ENCODE measurements around the gene ZNF155.

The ZNF155 gene

GRCh38 chr19:44003461-44004009 lies 19.5 kb downstream of the ZNF155 start:
- in situ Hi-C loops (cut with MboI; ENCODE audit: low sequenced_read_pairs) = no loop called here

GRCh38 chr19:44005973-44006372 lies 22.0 kb downstream of the ZNF155 start:
- in situ Hi-C loops (cut with MboI; ENCODE audit: low sequenced_read_pairs) = no loop called here

GRCh38 chr19:44007473-44007872 lies 23.5 kb downstream of the ZNF155 start:
- in situ Hi-C loops (cut with MboI; ENCODE audit: low sequenced_read_pairs) = no loop called here

- in situ Hi-C loops (cut with MboI; ENCODE audit: low sequenced_read_pairs) = no loop called here
Measured at GRCh38 chr19:44010468-44010867, 26.5 kb downstream of the ZNF155 start.

GRCh38 chr19:44019498-44019897 lies 35.5 kb downstream of the ZNF155 start:
- in situ Hi-C loops (cut with MboI; ENCODE audit: low sequenced_read_pairs) = no loop called here

GRCh38 chr19:44021221-44021620 lies 37.2 kb downstream of the ZNF155 start:
- in situ Hi-C loops (cut with MboI; ENCODE audit: low sequenced_read_pairs) = no loop called here

- in situ Hi-C loops (cut with MboI; ENCODE audit: low sequenced_read_pairs) = no loop called here
Measured at GRCh38 chr19:44024900-44025216, 40.9 kb downstream of the ZNF155 start.

GRCh38 chr19:44025217-44025936 lies 41.4 kb downstream of the ZNF155 start, which contains the start of gene ZNF222:
Gene ZNF222, plus strand, starts transcription at chr19:44025379. Its CDS starts 58 bp downstream, at chr19:44025437.
- in situ Hi-C loops (cut with MboI; ENCODE audit: low sequenced_read_pairs) = no loop called here

- in situ Hi-C loops (cut with MboI; ENCODE audit: low sequenced_read_pairs) = no loop called here
Measured at GRCh38 chr19:44026622-44027021, 42.6 kb downstream of the ZNF155 start.

GRCh38 chr19:44032001-44032610 lies 48.1 kb downstream of the ZNF155 start:
- in situ Hi-C loops (cut with MboI; ENCODE audit: low sequenced_read_pairs) = no loop called here

- in situ Hi-C loops (cut with MboI; ENCODE audit: low sequenced_read_pairs) = no loop called here
Measured at GRCh38 chr19:44042147-44042546, 58.2 kb downstream of the ZNF155 start.

All from HL-60/S4 treated with phorbol 12-myristate 13-acetate at 8.2 ng/mL for 4 days and 3 days (cell line).